IPS-18c (cell line): ENCODE data around the gene SPATA46.

Experiments
- H3K4me3 ChIP-seq: 2 replicates; pipeline ENCODE4 v1.7.0; 2013; ENCODE audit warnings: low read depth, mild to moderate bottlenecking, low read length, moderate library complexity; ENCODE audit not compliant: insufficient read depth
- H3K9me3 ChIP-seq: one replicate; pipeline ENCODE4 v1.6.1; 2013; ENCODE audit warnings: mild to moderate bottlenecking, low read length, moderate library complexity; ENCODE audit not compliant: control insufficient read depth, insufficient read depth

SPATA46 gene

GRCh38 chr1:162384116-162384515 lies 7.5 kb upstream of the SPATA46 start:
- Histone ChIP-seq H3K9me3 (peaks cover 2% of the 10 kb centered on the region), H3K4me3 (no peak overlapping the region)

GRCh38 chr1:162383516-162383915 lies 6.9 kb upstream of the SPATA46 start:
- no peak overlapping the region for H3K4me3 ChIP-seq
- peaks cover 2% of the 10 kb centered on the region for H3K9me3 ChIP-seq

- no peak overlapping the region for H3K4me3 ChIP-seq
- peaks cover 2% of the 10 kb centered on the region for H3K9me3 ChIP-seq
Measured at GRCh38 chr1:162383091-162383490, 6.4 kb upstream of the SPATA46 start.

- H3K9me3 ChIP-seq, result peaks cover 2% of the 10 kb centered on the region
- H3K4me3 ChIP-seq, result no peak overlapping the region
Measured at GRCh38 chr1:162381941-162382750, 5.5 kb upstream of the SPATA46 start.

- no peak within 1 kb of the TSS for H3K4me3 ChIP-seq
- H3K9me3 ChIP-seq, result peaks cover 2% of the 10 kb centered on the region
Measured at GRCh38 chr1:162381383-162381782, 4.7 kb upstream of the SPATA46 start, which contains the start of gene C1orf226. Gene C1orf226, plus strand, starts transcription at chr1:162381728. Its CDS starts 174 bp downstream, at chr1:162381902.

GRCh38 chr1:162380061-162380846 lies 3.6 kb upstream of the SPATA46 start:
- Histone ChIP-seq H3K4me3 (no peak overlapping the region), H3K9me3 (peaks cover 2% of the 10 kb centered on the region)

GRCh38 chr1:162375463-162375862 lies 1.2 kb downstream of the SPATA46 start:
- no peak overlapping the region for H3K4me3 ChIP-seq
- H3K9me3 ChIP-seq, result no peaks in the 10 kb centered on the region

- no peaks in the 10 kb centered on the region for H3K9me3 ChIP-seq
Measured at GRCh38 chr1:162374406-162374805, 2.2 kb downstream of the SPATA46 start.

GRCh38 chr1:162373541-162374260 lies 3.0 kb downstream of the SPATA46 start:
- H3K4me3 ChIP-seq, result no peak overlapping the region
- no peaks in the 10 kb centered on the region for H3K9me3 ChIP-seq

More at GRCh38 chr1:162374406-162374805, 2.2 kb downstream of the SPATA46 start:
- no peak overlapping the region for H3K4me3 ChIP-seq

- H3K4me3 ChIP-seq, result no peak overlapping the region
- H3K9me3 ChIP-seq, result no peaks in the 10 kb centered on the region
Measured at GRCh38 chr1:162373072-162373427, 3.6 kb downstream of the SPATA46 start.

GRCh38 chr1:162372159-162373071 lies 4.2 kb downstream of the SPATA46 start:
- Histone ChIP-seq H3K9me3 (no peaks in the 10 kb centered on the region), H3K4me3 (no peak overlapping the region)

- Histone ChIP-seq H3K4me3 (no peak overlapping the region), H3K9me3 (no peaks in the 10 kb centered on the region)
Measured at GRCh38 chr1:162371611-162372010, 5.0 kb downstream of the SPATA46 start.

GRCh38 chr1:162370721-162371120 lies 5.9 kb downstream of the SPATA46 start:
- no peaks in the 10 kb centered on the region for H3K9me3 ChIP-seq
- H3K4me3 ChIP-seq, result no peak overlapping the region

- Histone ChIP-seq H3K9me3 (no peaks in the 10 kb centered on the region), H3K4me3 (no peak overlapping the region)
Measured at GRCh38 chr1:162370161-162370560, 6.5 kb downstream of the SPATA46 start.

GRCh38 chr1:162369571-162369970 lies 7.1 kb downstream of the SPATA46 start:
- Histone ChIP-seq H3K9me3 (no peaks in the 10 kb centered on the region), H3K4me3 (no peak overlapping the region)

- no peaks in the 10 kb centered on the region for H3K9me3 ChIP-seq
- H3K4me3 ChIP-seq, result no peak overlapping the region
Measured at GRCh38 chr1:162368451-162368850, 8.2 kb downstream of the SPATA46 start.

- H3K4me3 ChIP-seq, result no peak overlapping the region
- H3K9me3 ChIP-seq, result no peaks in the 10 kb centered on the region
Measured at GRCh38 chr1:162367772-162368171, 8.9 kb downstream of the SPATA46 start.
